ENCODE data around the gene ELL. TPM values are rescaled to one million over a fixed set of nuclear protein-coding genes. Genes with fewer than 3 reads are reported as not detected.

The ELL gene
- polyA plus RNA-seq, 1 donor: 20.8 TPM

Other genes with a start within 250 kb of the ELL start
- 4.9 TPM for gene IQCN, start 247.6 kb downstream of the ELL start, polyA plus RNA-seq (ENCODE audit: insufficient read length)
- 139 TPM for gene JUND, start 240.4 kb downstream of the ELL start, polyA plus RNA-seq (ENCODE audit: insufficient read length)
- 93.0 TPM for gene LSM4, start 199.0 kb downstream of the ELL start, polyA plus RNA-seq (ENCODE audit: insufficient read length)
- 14.4 TPM for gene PGPEP1, start 181.5 kb downstream of the ELL start, polyA plus RNA-seq (ENCODE audit: insufficient read length)
- 0.41 TPM for gene GDF15, start 135.9 kb downstream of the ELL start, polyA plus RNA-seq (ENCODE audit: insufficient read length)
- gene LRRC25, start 124.4 kb downstream of the ELL start, polyA plus RNA-seq (ENCODE audit: insufficient read length): 2.6 TPM
- 135 TPM for gene SSBP4, start 102.7 kb downstream of the ELL start, polyA plus RNA-seq (ENCODE audit: insufficient read length)
- gene ISYNA1, start 83.9 kb downstream of the ELL start, polyA plus RNA-seq (ENCODE audit: insufficient read length): 231 TPM
- 134 TPM for gene FKBP8, start 21.5 kb upstream of the ELL start, polyA plus RNA-seq (ENCODE audit: insufficient read length)
- gene KXD1, start 35.8 kb upstream of the ELL start, polyA plus RNA-seq (ENCODE audit: insufficient read length): 77.3 TPM
- 1,296 TPM for gene UBA52, start 49.8 kb upstream of the ELL start, polyA plus RNA-seq (ENCODE audit: insufficient read length)
- 32.7 TPM for gene REX1BD, start 66.7 kb upstream of the ELL start, polyA plus RNA-seq (ENCODE audit: insufficient read length)
- 6.4 TPM for gene CRLF1, start 84.7 kb upstream of the ELL start, polyA plus RNA-seq (ENCODE audit: insufficient read length)
- gene TMEM59L, start 90.8 kb upstream of the ELL start, polyA plus RNA-seq (ENCODE audit: insufficient read length): 3.5 TPM
- gene KLHL26, start 115.0 kb upstream of the ELL start, polyA plus RNA-seq (ENCODE audit: insufficient read length): 5.4 TPM
- gene CRTC1, start 161.6 kb upstream of the ELL start, polyA plus RNA-seq (ENCODE audit: insufficient read length): 19.2 TPM

All from hindlimb muscle (tissue), 1 donor.